Activated T-cell treated with anti-CD3 and anti-CD28 coated beads, Interleukin-2, amount 50 U/mL, for 4 hours (primary cell): ENCODE measurements around the gene RAB26. TPM values are rescaled to one million over a fixed set of nuclear protein-coding genes. Genes with fewer than 3 reads are reported as not detected.
"Not testable (repeated sequence)": the region's sequence is repeated elsewhere in the genome, so short reads cannot be mapped to it uniquely, and the experiment has no call there.

Experiments used
- ATAC-seq, 2 donors: fragments of 200-7000 bp; cut with Tn5 transposase; one replicate each; pipeline ENCODE4 v1.10.0; 2021
- DNase-seq: peaks from one replicate; pipeline ENCODE4 v3.0.0-alpha.2; 2020
- H3K27me3 Mint-ChIP-seq: one replicate; pipeline ENCODE4 v1.8.0; 2021; ENCODE audit warnings: low read depth, mixed read lengths
- H3K36me3 Mint-ChIP-seq: one replicate; pipeline ENCODE4 v1.8.0; 2022; ENCODE audit warnings: mixed read lengths; ENCODE audit not compliant: insufficient read depth
- H3K4me1 Mint-ChIP-seq: one replicate; pipeline ENCODE4 v1.8.0; 2021; ENCODE audit warnings: low read depth, mixed read lengths
- H3K4me3 Mint-ChIP-seq: one replicate; pipeline ENCODE4 v1.8.0; 2021; ENCODE audit warnings: mild to moderate bottlenecking, moderate library complexity, mixed read lengths
- H3K9me3 Mint-ChIP-seq: one replicate; pipeline ENCODE4 v1.8.0; 2021; ENCODE audit warnings: mixed read lengths
- total RNA-seq, 3 donors: library from RNA; stranded (reverse); gene quantifications; one replicate each; pipeline ENCODE4 v1.2.1, GENCODE V29; 2021

The RAB26 gene
- total RNA-seq, 3 donors from 2014 or later, result not detected

DNA sequence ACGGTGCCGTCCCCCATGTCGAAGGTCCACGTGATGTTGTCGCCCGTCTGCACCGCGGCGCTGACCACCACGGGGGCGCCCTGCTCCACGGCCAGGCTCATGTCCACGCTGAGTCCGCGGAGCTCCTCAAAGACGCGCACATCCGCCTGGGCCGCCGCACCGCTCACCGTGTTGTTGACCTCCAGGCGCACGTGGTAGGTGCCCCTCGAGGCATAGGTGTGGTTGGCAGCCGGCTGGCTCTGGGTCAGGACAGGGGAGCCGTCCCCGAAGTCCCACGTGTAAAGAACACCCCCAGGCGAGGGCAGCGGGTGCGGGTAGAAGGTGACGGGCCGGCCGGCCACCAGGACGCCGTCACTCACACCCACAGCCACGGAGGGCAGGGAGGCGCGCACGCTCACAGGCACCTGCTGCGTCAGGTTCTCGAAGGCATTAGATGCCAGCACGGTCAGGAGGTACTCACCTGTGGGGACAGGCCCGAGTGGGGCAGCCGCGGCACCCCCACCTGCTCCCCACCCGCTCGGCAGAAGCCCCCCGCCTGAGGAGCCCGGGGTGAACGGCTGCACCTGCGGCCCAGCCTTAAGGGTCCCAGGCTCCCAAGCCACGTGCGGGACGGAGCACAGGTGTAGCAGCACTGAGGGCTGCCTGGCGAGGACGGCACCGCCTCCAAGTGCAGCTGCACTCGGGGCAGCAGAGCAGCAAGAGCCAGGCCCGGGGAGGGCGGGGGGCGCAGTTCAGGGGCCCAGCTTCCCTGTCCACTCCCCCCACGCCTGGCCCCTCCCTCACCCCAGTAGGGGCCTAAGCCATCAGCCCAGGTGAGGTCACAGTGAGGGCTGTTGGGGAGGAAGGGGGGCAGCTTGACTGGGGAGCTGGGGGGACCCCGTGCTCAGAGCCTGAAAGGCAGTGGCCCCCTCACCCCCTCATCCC is 36.8 kb upstream of the RAB26 start:
- not testable (repeated sequence) for H3K36me3 Mint-ChIP-seq, ATAC-seq, H3K4me3 Mint-ChIP-seq, H3K9me3 Mint-ChIP-seq, H3K27me3 Mint-ChIP-seq, DNase-seq, H3K4me1 Mint-ChIP-seq

DNA sequence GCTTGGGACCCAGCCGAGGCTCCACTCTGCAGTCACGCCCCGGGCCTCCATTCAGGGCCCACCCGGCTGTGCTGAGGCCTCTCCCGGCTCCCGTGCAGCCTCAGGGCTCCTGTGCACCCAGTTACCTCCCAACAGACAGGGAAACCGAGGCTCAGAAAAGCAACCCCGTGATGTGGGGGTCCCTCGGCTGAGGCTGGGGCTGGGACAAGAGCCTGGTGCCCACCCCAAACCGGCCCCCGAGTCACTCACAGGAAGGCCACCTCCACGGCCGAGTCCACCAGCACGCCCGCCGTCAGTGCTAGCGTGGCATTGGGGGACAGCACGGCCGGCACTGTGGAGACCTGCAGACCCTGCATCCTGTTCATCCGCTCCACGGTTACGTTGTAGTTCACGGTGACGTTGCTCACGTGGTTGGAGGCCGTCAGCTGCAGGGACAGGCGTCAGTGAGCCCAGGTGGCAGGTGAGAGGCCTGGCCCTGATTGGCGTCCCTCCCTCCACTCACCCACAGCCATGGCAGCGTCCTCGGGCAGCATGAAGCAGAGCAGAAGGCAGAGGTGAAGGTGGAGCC is 35.8 kb upstream of the RAB26 start:
- not testable (repeated sequence) for H3K4me3 Mint-ChIP-seq, DNase-seq, H3K36me3 Mint-ChIP-seq, H3K4me1 Mint-ChIP-seq, H3K9me3 Mint-ChIP-seq, H3K27me3 Mint-ChIP-seq, ATAC-seq

DNA sequence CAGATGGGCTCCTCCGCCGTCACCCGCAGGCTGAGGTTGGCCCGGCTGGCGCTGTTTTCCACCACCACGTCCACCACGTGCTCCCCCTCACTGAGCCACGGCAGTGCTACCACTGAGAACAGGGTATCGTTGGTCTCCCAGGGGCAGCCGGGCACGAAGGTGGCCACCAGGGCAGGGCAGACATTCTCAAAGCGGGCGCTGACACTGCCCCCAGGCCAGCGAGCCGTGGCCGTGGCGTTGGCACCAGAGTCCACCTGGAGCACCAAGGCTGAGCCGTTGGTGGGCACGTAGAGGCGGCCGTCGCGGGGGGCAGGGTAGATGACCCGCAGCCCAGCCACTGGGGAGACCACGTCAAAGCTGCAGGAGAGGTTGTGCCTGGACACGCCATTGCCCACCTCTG is 34.2 kb upstream of the RAB26 start:
- not testable (repeated sequence) for H3K4me1 Mint-ChIP-seq, H3K4me3 Mint-ChIP-seq, ATAC-seq

DNA sequence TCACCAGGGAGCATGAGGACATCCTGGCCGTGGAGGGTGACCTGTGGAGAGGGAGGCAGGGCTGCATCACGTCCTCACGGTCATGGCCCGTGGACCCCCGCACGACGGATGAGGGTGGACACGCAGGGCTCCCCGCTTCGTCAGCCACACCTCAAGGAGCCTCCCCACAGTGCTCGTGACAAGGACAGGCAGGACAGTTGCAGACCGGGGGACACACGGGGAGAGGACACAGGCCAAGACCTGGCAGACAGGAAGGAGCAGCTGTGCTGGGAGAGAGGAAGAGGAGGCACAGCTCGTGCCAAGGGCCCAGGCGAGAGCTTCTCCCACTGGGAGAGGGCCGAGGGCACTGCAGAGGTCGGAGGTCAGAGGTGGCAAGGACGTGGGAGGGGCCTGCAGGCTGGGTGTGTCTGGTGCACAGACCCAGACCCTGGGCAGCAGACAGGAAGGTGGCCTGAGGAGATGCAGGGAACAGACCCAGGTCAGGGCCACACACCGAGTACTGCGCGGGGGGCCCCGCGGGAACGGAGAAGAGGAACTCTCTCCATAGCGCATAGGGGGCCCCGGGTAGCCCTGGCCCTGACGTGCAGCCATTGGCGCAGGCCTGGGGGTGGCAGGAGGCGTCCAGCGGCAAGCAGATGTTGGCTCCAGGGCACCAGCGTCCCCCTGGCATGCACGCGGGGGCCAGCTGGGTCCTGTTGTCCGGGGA is 33.4 kb upstream of the RAB26 start:
- H3K9me3 Mint-ChIP-seq, H3K36me3 Mint-ChIP-seq, H3K27me3 Mint-ChIP-seq, H3K4me1 Mint-ChIP-seq, DNase-seq, H3K4me3 Mint-ChIP-seq, ATAC-seq: not testable (repeated sequence)

More for the DNA sequence above, 34.2 kb upstream of the RAB26 start:
- H3K27me3 Mint-ChIP-seq, H3K9me3 Mint-ChIP-seq, H3K36me3 Mint-ChIP-seq, DNase-seq: not testable (repeated sequence)

DNA sequence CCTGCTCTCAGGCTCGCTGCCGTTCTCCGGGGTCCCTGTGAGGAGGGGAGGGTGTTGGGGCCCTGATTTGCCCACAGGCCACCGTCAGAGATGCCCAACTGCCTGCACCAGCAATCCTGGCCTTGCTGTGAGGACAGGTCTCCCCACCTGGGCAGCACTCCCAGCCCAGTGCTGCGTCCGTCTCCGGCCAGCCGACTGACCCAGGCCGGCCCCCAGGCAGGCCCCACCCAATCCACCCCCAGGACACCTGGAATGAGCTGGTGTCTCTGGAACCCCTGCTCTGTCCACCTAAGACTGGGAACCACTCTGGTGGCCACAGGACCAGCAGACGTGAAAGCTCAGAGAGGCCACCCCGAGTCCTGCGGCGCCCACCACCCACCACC is 32.8 kb upstream of the RAB26 start:
- Mint-ChIP-seq H3K9me3 (no peaks in the 10 kb centered on the region), H3K36me3 (no peaks in the 10 kb centered on the region), H3K27me3 (no peaks in the 10 kb centered on the region), H3K4me1 (no peaks in the 10 kb centered on the region), H3K4me3 (no peak overlapping the region)
- no peak for DNase-seq
- no peak for ATAC-seq

DNA sequence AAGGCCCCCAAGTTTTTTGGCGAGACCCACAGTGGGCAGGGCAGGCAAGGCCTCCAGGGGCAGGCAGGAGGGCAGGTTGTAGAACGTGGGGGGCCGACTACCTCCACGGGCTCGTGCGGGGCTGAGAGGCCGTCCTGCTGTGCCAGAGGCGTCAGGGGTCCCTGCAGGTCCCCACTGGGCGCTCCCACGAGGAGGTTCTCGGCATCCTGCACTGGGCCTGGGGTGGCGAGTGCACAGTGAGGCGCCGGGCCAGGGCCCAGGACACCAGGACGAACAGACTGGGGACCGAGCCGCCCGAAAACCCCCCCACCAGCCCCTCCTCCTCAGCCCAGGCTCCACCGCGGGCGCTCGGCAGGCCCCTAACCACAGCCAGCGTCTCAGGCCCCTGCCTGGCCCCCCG is 32.0 kb upstream of the RAB26 start:
- H3K4me3 Mint-ChIP-seq, result not testable (repeated sequence)

DNA sequence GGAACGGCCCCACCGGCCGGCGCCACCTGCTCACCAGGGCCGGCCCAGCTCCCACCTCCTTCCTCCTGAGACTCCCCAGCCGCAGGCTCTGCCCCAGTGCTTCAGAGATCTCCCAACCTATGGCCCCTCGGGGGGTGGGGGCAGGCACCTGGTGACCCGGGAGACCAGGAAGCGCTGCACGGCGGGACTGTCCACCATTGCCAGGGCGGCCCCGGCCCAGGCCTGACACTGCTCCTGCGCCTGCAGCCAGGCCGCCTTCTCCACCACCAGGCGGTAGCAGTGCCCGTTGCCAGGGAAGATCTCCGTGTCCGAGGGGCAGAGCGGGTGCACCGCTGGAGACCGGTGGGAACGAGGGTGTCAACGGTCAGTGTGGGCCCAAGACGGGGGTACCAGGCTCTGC is 31.1 kb upstream of the RAB26 start:
- not testable (repeated sequence) for DNase-seq, H3K36me3 Mint-ChIP-seq, H3K4me3 Mint-ChIP-seq, H3K9me3 Mint-ChIP-seq, ATAC-seq, H3K27me3 Mint-ChIP-seq, H3K4me1 Mint-ChIP-seq

More for the DNA sequence above, 32.0 kb upstream of the RAB26 start:
- not testable (repeated sequence) for H3K9me3 Mint-ChIP-seq, ATAC-seq, H3K36me3 Mint-ChIP-seq, DNase-seq, H3K27me3 Mint-ChIP-seq, H3K4me1 Mint-ChIP-seq

DNA sequence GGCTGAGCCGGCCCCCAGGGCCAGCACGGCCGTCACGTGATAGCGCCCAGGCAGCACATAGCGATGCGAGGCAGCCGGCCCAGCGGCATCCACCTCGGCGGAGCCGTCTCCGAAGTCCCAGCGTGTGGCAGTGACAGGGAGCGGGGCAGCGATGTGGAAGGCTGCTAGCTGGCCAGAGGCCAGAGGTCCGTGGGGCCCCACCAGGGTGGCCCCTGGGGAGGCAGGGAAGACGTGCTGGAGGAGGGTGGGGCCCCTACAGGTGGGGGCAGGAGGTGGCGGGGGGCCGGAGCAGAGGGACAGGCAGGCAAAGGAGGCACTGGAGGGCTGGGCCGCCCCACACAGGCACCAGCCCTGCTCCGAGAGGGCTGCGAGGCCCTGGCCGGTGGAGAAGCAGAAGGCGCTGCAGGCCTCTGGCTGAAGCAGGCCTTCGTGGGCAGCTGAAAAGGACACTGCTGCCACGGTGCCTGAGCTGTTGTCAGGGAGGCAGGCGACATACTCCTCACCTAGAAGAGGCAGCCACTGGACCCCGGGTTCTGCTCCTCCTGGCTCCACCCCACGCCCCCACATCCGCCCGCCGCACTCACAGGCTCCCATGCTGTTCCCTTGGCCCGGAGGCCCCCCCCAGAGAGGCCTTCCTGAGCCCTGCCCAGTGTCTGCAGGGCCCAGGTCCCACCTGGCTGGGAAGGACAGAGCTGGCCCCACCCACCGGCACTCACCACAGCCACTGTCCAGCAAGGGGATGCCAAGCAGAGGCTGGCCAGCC is 30.3 kb upstream of the RAB26 start:
- H3K9me3 Mint-ChIP-seq, result not testable (repeated sequence)

DNA sequence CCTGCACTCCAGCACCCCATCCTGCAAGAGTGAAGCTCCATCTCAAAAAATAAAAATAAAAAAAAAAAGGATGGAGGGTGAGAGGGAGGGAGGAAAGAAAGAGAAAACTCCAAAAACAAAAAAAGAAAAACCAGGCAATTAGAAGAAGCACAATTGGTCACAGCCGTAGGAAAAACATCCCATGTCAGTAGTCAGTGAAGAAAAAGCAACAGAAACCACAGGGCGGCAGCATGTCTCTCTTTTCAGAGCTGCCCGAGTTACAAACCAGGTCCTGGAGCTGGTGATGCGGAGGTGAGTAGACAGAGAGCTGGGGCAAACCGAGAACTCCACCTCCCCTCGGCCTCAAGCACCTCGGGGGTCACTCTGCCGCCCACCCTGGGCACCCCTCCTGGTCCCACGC is 27.1 kb upstream of the RAB26 start:
- H3K27me3 Mint-ChIP-seq, H3K4me1 Mint-ChIP-seq, DNase-seq, H3K36me3 Mint-ChIP-seq, H3K4me3 Mint-ChIP-seq, H3K9me3 Mint-ChIP-seq: not testable (repeated sequence)
- ATAC-seq, result peak; percentile 56 to 68

More for the DNA sequence above, 30.3 kb upstream of the RAB26 start:
- not testable (repeated sequence) for ATAC-seq, H3K4me3 Mint-ChIP-seq, DNase-seq, H3K27me3 Mint-ChIP-seq, H3K36me3 Mint-ChIP-seq, H3K4me1 Mint-ChIP-seq

DNA sequence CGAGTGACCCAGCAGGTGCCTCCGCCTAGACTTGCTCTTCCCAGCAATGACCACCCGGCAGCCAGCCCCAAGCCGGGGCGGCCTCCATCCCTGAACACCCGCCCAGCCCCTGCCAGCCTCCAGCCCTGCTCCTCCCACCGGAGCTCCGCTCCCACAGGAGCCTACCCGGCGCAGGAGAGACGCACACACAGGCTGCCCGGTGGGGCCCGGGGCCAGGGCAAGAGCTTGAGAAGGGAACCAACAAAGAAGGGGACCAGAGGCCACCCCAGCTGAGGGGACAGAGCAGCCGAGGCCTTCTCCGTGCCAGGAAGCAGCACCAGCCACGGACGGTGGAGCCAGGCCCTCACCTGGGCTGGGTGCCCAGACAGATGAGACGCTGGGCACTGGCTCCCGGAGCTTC is 26.6 kb upstream of the RAB26 start:
- Mint-ChIP-seq H3K4me3 (no peak overlapping the region), H3K36me3 (no peaks in the 10 kb centered on the region), H3K9me3 (no peaks in the 10 kb centered on the region), H3K4me1 (peaks cover 3% of the 10 kb centered on the region), H3K27me3 (no peaks in the 10 kb centered on the region)
- ATAC-seq (peak in 1 of 2 donors; percentile 4), DNase-seq (no peak)

DNA sequence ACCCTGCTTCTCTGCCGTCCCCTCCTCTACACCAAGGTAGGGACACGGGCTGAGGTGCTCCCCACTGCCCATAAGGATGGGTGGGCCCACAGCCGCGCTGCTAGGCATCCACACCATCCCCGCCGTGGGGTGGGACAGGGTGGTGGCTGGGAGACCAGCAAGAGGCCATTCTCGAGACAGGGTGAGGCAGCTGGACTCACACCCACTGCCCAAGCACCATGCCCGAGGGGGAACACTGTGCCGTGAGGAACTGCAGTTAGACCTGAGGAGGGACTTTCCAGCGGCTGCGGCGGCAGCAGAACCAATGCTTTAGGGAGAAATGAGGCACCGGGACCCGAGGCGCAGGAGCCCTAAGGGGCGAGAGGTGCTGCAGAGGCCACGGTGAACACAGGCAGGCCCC is 26.0 kb upstream of the RAB26 start:
- no peak for ATAC-seq
- Mint-ChIP-seq H3K36me3 (no peaks in the 10 kb centered on the region), H3K4me3 (no peak overlapping the region), H3K27me3 (no peaks in the 10 kb centered on the region), H3K9me3 (no peaks in the 10 kb centered on the region), H3K4me1 (peaks cover 6% of the 10 kb centered on the region)
- no peak for DNase-seq

DNA sequence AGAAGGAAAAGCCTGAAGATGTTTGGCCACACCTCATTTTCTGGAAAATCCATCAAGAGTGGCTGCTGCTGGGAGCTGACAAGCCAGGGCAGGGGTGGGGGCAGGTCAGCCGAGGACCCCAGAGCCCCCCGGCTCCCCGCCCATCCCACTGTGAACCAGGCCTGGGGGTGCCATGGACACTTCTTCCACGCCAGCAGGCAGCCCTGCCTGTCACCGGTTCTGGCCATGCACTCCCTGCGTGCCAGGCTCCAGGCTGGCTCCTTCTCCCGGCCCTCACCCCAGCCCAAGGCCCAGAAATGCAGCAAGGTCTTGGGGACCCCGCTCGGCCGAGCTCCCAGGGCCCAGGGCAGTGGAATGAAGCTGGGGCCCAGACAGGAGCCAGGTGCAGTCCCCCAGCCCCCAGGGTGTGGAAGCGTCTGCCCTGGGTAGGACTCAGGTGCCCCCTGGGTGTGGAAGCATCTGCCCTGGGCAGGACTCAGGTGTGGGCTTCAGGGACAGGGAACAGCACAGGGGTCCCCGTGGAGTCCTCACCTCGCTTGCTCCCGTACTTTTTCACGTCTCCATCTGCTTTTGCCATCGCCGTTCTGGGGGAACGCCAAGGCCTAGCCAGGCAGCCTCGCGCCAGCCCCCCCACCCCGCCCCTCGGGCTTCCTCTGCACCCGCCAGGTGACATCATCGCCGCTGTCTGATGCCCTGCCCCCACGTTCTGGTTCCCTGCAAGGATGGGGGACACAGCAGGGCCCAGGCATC is 25.3 kb upstream of the RAB26 start:
- not testable (repeated sequence) for H3K4me3 Mint-ChIP-seq, H3K36me3 Mint-ChIP-seq, H3K4me1 Mint-ChIP-seq, H3K27me3 Mint-ChIP-seq, DNase-seq, H3K9me3 Mint-ChIP-seq, ATAC-seq

DNA sequence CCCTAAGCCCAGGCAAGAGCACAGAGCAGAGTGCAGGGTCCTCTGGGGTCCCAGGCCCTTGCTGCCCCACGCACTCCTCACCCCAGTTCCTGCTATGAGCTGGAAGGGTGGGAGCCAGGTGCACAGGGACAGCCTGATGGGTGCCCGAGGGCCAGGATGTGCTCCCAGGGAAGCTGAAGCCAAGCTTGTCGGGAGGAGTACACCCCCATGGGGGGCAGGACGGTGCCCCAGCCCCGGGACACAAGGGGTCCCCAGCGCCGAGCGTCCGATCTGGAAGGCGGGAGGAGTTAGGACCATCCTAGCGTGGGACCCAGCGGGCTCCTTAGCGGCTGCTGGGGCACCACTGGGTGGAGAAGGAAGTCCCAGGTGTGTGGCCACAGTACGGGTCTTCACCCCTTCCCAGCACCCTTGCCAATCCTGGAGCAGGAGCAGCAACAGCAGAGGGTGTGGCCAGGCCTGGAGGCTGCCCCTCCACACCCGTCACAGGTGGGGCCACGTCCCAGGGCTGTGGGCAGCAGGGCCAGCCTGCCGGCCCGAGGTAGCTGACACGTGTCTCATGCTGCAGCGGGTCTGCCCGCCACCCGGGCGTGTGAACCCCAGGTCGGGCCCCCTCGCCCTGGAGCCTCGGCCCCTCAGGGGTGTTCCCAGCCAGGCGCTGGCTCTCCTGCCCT is 24.6 kb upstream of the RAB26 start:
- H3K27me3 Mint-ChIP-seq, H3K36me3 Mint-ChIP-seq, ATAC-seq, H3K4me3 Mint-ChIP-seq, DNase-seq, H3K9me3 Mint-ChIP-seq: not testable (repeated sequence)
- H3K4me1 Mint-ChIP-seq, result peaks cover 11% of the 10 kb centered on the region
